HepG2 (cell line): ENCODE measurements around the gene LCAT. TPM values are rescaled to one million over a fixed set of nuclear protein-coding genes. Genes with fewer than 3 reads are reported as not detected.

Source experiments
- ATAD3A ChIP-seq: sonication (generic); formaldehyde crosslinking; IDR thresholded peaks from 2 replicates; pipeline ENCODE4 v1.4.0; 2020; ENCODE audit warnings: missing genetic modification reagents
- CHD4 ChIP-seq: fragments of 200-600 bp; sonication (generic); IDR thresholded peaks from 2 replicates; pipeline ENCODE4 v1.7.0; 2017; ENCODE audit warnings: mild to moderate bottlenecking, low read length, borderline replicate concordance
- DNMT1 ChIP-seq: sonication (generic); formaldehyde crosslinking; IDR thresholded peaks from 2 replicates; pipeline ENCODE4 v1.5.1; 2020; ENCODE audit warnings: mild to moderate bottlenecking, missing genetic modification reagents
- FIP1L1 ChIP-seq: fragments of 200-400 bp; formaldehyde crosslinking; IDR thresholded peaks from 2 replicates; pipeline ENCODE4 v1.6.1; 2018; ENCODE audit warnings: low read depth, mild to moderate bottlenecking, low read length, moderate library complexity, borderline replicate concordance; ENCODE audit not compliant: insufficient read depth
- HDAC6 ChIP-seq: fragments of 200-600 bp; sonication (generic); IDR thresholded peaks from 2 replicates; pipeline ENCODE4 v1.7.0; 2017; ENCODE audit warnings: mild to moderate bottlenecking, antibody characterized with exemption, low read length, low read depth
- HIC2 ChIP-seq: sonication (generic); formaldehyde crosslinking; IDR thresholded peaks from 2 replicates; pipeline ENCODE4 v1.9.0; 2022; ENCODE audit warnings: low read depth, missing genetic modification reagents
- JUN ChIP-seq: sonication (generic); formaldehyde crosslinking; IDR thresholded peaks from 2 replicates; pipeline ENCODE4 v1.4.0; 2020; ENCODE audit warnings: mild to moderate bottlenecking, missing genetic modification reagents
- JUNB ChIP-seq: sonication (generic); formaldehyde crosslinking; IDR thresholded peaks from 2 replicates; pipeline ENCODE4 v1.8.0; 2022; ENCODE audit warnings: missing genetic modification reagents, mild to moderate bottlenecking, borderline replicate concordance
- KAT7 ChIP-seq: IDR thresholded peaks from 2 replicates; pipeline ENCODE4 v1.6.1; 2018; ENCODE audit warnings: borderline replicate concordance, missing compliant biosample characterization
- MXD4 ChIP-seq: IDR thresholded peaks from 2 replicates; pipeline ENCODE4 v1.6.1; 2016; ENCODE audit warnings: mild to moderate bottlenecking, missing biosample characterization, missing genetic modification reagents
- NR0B2 ChIP-seq: sonication (generic); formaldehyde crosslinking; IDR thresholded peaks from 2 replicates; pipeline ENCODE4 v1.4.0; 2020; ENCODE audit warnings: mild to moderate bottlenecking, missing genetic modification reagents
- NR2C2 ChIP-seq: sonication (generic); formaldehyde crosslinking; IDR thresholded peaks from 2 replicates; pipeline ENCODE4 v1.4.0; 2020; ENCODE audit warnings: missing genetic modification reagents, mild to moderate bottlenecking, moderate library complexity, borderline replicate concordance
- PAF1 ChIP-seq: IDR thresholded peaks from 2 replicates; pipeline ENCODE4 v1.6.1; 2016; ENCODE audit warnings: missing genetic modification reagents, missing compliant biosample characterization
- PHF21A ChIP-seq: sonication (generic); formaldehyde crosslinking; IDR thresholded peaks from 2 replicates; pipeline ENCODE4 v1.5.0; 2020; ENCODE audit warnings: mild to moderate bottlenecking, missing genetic modification reagents
- PHF5A ChIP-seq: IDR thresholded peaks from one replicate; pipeline ENCODE4 v1.6.1; 2018; ENCODE audit warnings: low read depth, missing genetic modification reagents; ENCODE audit not compliant: unreplicated experiment
- TOPORS ChIP-seq: sonication (generic); formaldehyde crosslinking; IDR thresholded peaks from 2 replicates; pipeline ENCODE4 v1.8.0; 2023; ENCODE audit warnings: mild to moderate bottlenecking, missing genetic modification reagents
- TP53 ChIP-seq: sonication (generic); formaldehyde crosslinking; conservative IDR thresholded peaks from 2 replicates; pipeline ENCODE4 v1.4.0; 2020; ENCODE audit warnings: missing genetic modification reagents
- ZBTB25 ChIP-seq: IDR thresholded peaks from 2 replicates; pipeline ENCODE4 v1.6.1; 2018; ENCODE audit warnings: missing genetic modification reagents
- ZFP90 ChIP-seq: sonication (generic); formaldehyde crosslinking; IDR thresholded peaks from 2 replicates; pipeline ENCODE4 v1.8.0; 2022; ENCODE audit warnings: missing genetic modification reagents, mild to moderate bottlenecking, inconsistent platforms, borderline replicate concordance
- ZFP91 ChIP-seq: sonication (generic); formaldehyde crosslinking; IDR thresholded peaks from 2 replicates; pipeline ENCODE4 v1.9.0; 2022; ENCODE audit warnings: missing genetic modification reagents, mild to moderate bottlenecking, borderline replicate concordance
- ZNF12 ChIP-seq: sonication (generic); formaldehyde crosslinking; IDR thresholded peaks from 2 replicates; pipeline ENCODE4 v1.5.0; 2020; ENCODE audit warnings: missing genetic modification reagents
- ZNF367 ChIP-seq: sonication (generic); formaldehyde crosslinking; IDR thresholded peaks from 2 replicates; pipeline ENCODE4 v1.4.0; 2020; ENCODE audit warnings: missing genetic modification reagents, borderline replicate concordance
- ZNF383 ChIP-seq: sonication (generic); formaldehyde crosslinking; IDR thresholded peaks from 2 replicates; pipeline ENCODE4 v1.4.0; 2020; ENCODE audit warnings: missing genetic modification reagents, mild to moderate bottlenecking, borderline replicate concordance
- ZNF550 ChIP-seq: sonication (generic); formaldehyde crosslinking; IDR thresholded peaks from 2 replicates; pipeline ENCODE4 v1.4.0; 2020; ENCODE audit warnings: mild to moderate bottlenecking, missing genetic modification reagents, borderline replicate concordance
- ZSCAN9 ChIP-seq: IDR thresholded peaks from 2 replicates; pipeline ENCODE4 v1.6.1; 2016; ENCODE audit warnings: borderline replicate concordance
- polyA plus RNA-seq, 8 experiments: library from polyadenylated mRNA; depleted of rRNA in 3 of 8; stranded (reverse) in 7 of 8; unstranded in 1 of 8; fragments of >200 nt; fragmentation: Illumina TruSeq in 4 of 8; extraction: Trizol in 4 of 8; gene quantifications; 2 replicates each; pipeline versions ENCODE4 v1.2.1 to v1.2.3, GENCODE V29; 2011 to 2016; ENCODE audit warnings: low read depth in 4 of 8, missing spikeins in 1 of 8, mixed read lengths in 1 of 8; ENCODE audit not compliant: insufficient read depth in 1 of 8
- total RNA-seq, 5 experiments: library from RNA; depleted of rRNA; stranded (reverse); fragments of >200 nt; fragmentation: Illumina TruSeq; extraction: Trizol; gene quantifications; 2 replicates each; pipeline ENCODE4 v1.2.3, GENCODE V29; 2016; ENCODE audit warnings: low read depth in 1 of 5

LCAT gene
- total and polyA plus RNA-seq, 2 of the 13 experiments (the other 11 are each of a cell fraction or from before 2014, with no cell fraction given), result 36.1 to 38.9 TPM

- TF ChIP-seq ZBTB25 (CRISPR knock-in tag) (peak; percentile 88), ATAD3A (0 out of 2 replicates have a peak, but pooled peaks have one; percentile 44), HDAC6 (no peak), HIC2 (CRISPR knock-in tag) (peak; percentile 17; the same call in 1 of the 2 replicates), NR2C2 (CRISPR knock-in tag) (0 out of 2 replicates have a peak, but pooled peaks have one; percentile 30), JUNB (CRISPR knock-in tag) (no peak), ZNF12 (no peak), CHD4 (0 out of 2 replicates have a peak, but pooled peaks have one; percentile 34), PHF21A (CRISPR knock-in tag) (no peak), ZFP91 (peak; percentile 86), MXD4 (CRISPR knock-in tag) (0 out of 2 replicates have a peak, but pooled peaks have one; percentile 73), FIP1L1 (no peak), JUN (CRISPR knock-in tag) (peak; percentile 28; the same call in 1 of the 2 replicates), DNMT1 (CRISPR knock-in tag) (peak; percentile 97), NR0B2 (0 out of 2 replicates have a peak, but pooled peaks have one; percentile 70), ZNF550 (CRISPR knock-in tag) (no peak), PHF5A (CRISPR knock-in tag) (peak; percentile 49), ZNF367 (CRISPR knock-in tag) (no peak), TOPORS (CRISPR knock-in tag) (no peak), PAF1 (CRISPR knock-in tag) (no peak), ZFP90 (no peak; the same call in 1 of the 2 replicates), ZNF383 (no peak), TP53 (CRISPR knock-in tag) (no peak), ZSCAN9 (CRISPR knock-in tag) (peak; percentile 81), KAT7 (CRISPR knock-in tag) (peak; percentile 90; the same call in 1 of the 2 replicates)
Measured at GRCh38 chr16:67993207-67994039, 49.5 kb upstream of the LCAT start (continued).
